ENCODE results near the gene MRO. TPM values are rescaled to one million over a fixed set of nuclear protein-coding genes. Genes with fewer than 3 reads are reported as not detected.

Gene MRO
- total RNA-seq, 1 experiment from 2014 or later: 0.84 TPM

GRCh38 chr18:50813353-50813752 is 6.5 kb downstream of the MRO start (continued):
- TF ChIP-seq MAX (IDR thresholded peaks at IDR 0.05): no peak

GRCh38 chr18:50812834-50813233 is 7.0 kb downstream of the MRO start:
- Histone ChIP-seq H2AFZ (ENCODE audit: low read depth, low read length, poor library complexity, severe bottlenecking) (no peak overlapping the region), H3K9me3 (ENCODE audit: control insufficient read depth in 1 of 2, insufficient read depth in 1 of 2, low read depth in 1 of 2, low read length in 2 of 2) (no peaks in the 10 kb centered on the region), H3K79me2 (ENCODE audit: insufficient read depth, low read length) (no peaks in the 10 kb centered on the region), H3K4me1 (ENCODE audit: control insufficient read depth in 1 of 2, insufficient read depth in 2 of 2, low read length in 2 of 2) (no peaks in the 10 kb centered on the region), H3K4me3 (replicated peaks in 1 of 2; ENCODE audit: low read depth in 1 of 2, low read length in 2 of 2) (no peak overlapping the region), H4K20me1 (ENCODE audit: insufficient read depth) (no peaks in the 10 kb centered on the region), H3K4me2 (ENCODE audit: low read length) (no peak overlapping the region), H3K36me3 (ENCODE audit: control insufficient read depth in 1 of 2, insufficient read depth in 2 of 2, low read length in 2 of 2) (no peaks in the 10 kb centered on the region), H3K27me3 (ENCODE audit: insufficient read depth, low read length) (no peaks in the 10 kb centered on the region), H3K9ac (ENCODE audit: low read length) (no peak overlapping the region), H3K9me2 (ENCODE audit: insufficient read depth) (no peaks in the 10 kb centered on the region), H3K27ac (ENCODE audit: low read depth, low read length) (no peak overlapping the region)
- ChIA-PET POLR2A (no interaction called here), RAD21 (ENCODE audit: low non-redundant PET in 1 of 2, low total read pairs in 2 of 2, uncharacterized antibody in 2 of 2, unreplicated experiment in 2 of 2) (no interaction called here), CTCF (no interaction called here)
- ATAC-seq: no peak
- intact Hi-C loops (cut with micrococcal nuclease): no loop called here
- DNase-seq (ENCODE audit: low read depth, low spot score): no peak
- TF ChIP-seq MAX (IDR thresholded peaks at IDR 0.05): no peak
- no peak for TF ChIP-seq RAD21 (IDR thresholded peaks at IDR 0.05; ENCODE audit: low read depth)
- no peak for TF ChIP-seq EGR1 (IDR thresholded peaks at IDR 0.05; ENCODE audit: low read depth)
- no peak for TF ChIP-seq POLR2AphosphoS5 (IDR thresholded peaks at IDR 0.05; ENCODE audit: low read depth, low read length)
- no peak for TF ChIP-seq POLR2A (IDR thresholded peaks at IDR 0.05; ENCODE audit: borderline replicate concordance, extremely low read depth, insufficient read depth, insufficient read length)
- no peak for TF ChIP-seq SP1 (IDR thresholded peaks at IDR 0.05; ENCODE audit: low read depth)
- no peak for TF ChIP-seq CBX3 (IDR thresholded peaks at IDR 0.05; ENCODE audit: low read depth)
- TF ChIP-seq FOSL1 (IDR thresholded peaks at IDR 0.05; ENCODE audit: low read depth): no peak
- TF ChIP-seq ZBTB33 (IDR thresholded peaks at IDR 0.05; ENCODE audit: extremely low read depth, insufficient replicate concordance, low read length): no peak
- TF ChIP-seq REST (IDR thresholded peaks at IDR 0.05; ENCODE audit: low read depth): no peak
- no peak for TF ChIP-seq EZH2phosphoT487 (IDR thresholded peaks at IDR 0.05; ENCODE audit: borderline replicate concordance)
- TF ChIP-seq ELF1 (IDR thresholded peaks at IDR 0.05; ENCODE audit: borderline replicate concordance, low read depth): no peak
- no TSS peak for BruUV-seq (replicated peaks)

Data from HCT116 (cell line).